Stimulated activated CD4-positive, alpha-beta T cell treated with anti-CD3 and anti-CD28 coated beads, Interleukin-4, amount 100 ng/mL, for 4 hours (primary cell): ENCODE measurements around the gene TPST2.
"Not testable (repeated sequence)": the region's sequence is repeated elsewhere in the genome, so short reads cannot be mapped to it uniquely, and the experiment has no call there.

Experiments used
- DNase-seq, 2 experiments: peaks; one replicate each; pipeline ENCODE4 v3.0.0-alpha.2; 2020

Gene TPST2

GRCh38 chr22:26528518-26528917 is 61.4 kb downstream of the TPST2 start:
- DNase-seq = not testable (repeated sequence)

DNA sequence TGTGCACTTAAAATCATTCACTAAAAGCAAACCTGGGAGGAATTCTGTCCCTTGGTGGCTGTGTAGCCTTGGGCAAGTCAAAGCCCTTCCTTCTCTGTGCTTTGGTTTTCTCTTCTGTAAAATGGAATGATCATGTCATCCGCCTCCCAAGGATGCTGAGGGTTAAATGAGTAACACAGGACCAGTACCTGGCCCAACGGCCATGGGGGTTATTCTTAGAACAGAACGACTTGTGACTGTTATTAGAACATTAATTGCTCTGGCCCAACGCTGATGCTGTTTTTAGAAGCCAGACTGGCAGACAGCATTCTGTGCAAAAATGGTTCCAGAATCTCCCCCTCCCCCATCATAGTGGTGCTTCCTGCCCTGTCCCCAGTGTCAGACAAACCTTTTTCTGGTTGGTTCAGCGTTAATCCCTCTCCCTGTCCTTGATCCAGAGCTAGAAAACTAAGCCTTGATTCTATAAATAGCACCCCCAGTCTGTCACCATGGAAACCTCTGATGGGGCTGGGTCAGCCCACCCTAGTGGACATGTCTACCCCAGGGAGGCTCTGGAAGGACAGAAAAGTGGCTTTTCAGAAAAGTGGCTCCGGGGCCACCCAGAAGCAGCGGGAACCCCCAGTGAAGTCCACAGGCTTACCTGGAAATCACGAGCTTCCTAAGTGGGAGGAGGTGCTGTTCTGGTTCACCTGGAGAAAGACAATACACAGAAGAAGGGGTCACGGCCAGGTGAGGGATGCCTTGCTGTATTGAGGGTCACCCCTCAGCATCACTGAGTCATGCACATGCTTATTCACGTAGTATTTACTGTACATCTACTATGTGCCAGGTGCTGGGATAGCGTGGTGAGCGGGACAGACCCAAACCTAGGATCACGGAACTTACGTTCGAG is 62.1 kb downstream of the TPST2 start:
- no peak for DNase-seq

DNA sequence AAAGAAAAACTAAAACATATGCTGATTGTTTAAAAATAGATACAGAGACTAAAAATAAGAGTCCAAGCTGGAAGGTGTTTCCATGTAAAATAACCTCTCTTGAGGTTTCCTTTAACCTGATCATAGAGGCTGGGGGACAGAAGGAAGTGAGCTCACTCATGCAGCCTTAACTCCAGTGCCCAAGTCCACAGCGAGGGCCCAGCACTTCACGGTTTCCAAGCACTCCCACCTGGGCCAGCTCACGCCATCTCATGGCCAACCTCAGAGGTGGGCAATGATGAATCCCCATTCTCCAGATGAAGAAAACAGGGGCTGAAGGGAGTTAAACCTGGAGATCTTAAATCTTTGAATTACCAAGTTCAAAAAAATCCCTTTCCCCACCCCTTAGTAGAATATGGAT is 62.8 kb downstream of the TPST2 start:
- DNase-seq = no peak

DNA sequence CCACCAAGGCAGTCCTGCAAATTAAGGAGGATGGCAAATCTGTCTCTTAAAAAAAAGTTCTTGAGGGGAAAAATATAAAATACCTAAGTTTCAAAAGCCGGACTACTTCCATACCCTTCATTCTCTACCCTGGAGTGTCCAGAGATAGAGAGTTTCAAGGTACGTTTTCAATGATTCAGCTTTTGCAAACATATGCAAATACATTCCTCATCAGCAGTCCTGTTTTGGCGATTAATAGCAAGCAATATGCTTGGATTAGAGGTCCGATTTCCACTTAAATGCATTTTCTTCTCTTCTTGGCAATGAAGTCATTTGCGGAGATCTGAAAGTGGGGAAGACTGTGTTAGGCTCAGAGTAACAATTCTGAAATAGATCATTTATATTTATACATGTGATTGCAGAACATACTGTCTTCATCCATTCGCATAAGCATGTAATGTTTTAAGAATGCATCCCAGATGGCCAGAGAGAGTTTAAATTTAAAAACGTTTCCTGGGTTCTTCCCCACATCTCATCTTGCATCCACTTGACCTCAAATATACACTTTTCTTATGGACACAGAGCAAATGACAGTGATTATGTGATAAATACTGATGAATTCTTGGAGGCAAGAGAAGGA is 63.9 kb downstream of the TPST2 start:
- DNase-seq = no peak

DNA sequence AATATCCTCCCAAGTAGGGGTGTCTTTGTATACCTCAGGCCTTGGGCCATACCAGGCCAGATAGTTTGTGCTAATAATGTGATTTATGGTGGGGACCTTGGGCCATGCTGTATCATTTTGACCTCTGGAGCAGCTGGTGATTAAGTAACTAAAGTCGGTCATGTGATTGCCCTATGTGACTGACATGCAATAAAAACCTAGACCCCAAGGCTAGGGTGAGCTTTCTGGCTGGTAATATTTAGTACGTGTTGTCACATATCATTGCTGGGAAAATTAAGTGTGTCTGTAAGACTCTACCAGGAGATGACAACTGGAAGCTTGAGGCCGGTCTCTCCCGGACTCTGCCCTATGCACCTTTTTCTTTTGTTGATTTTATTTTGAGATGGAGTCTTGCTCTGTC is 65.1 kb downstream of the TPST2 start:
- no peak for DNase-seq

DNA sequence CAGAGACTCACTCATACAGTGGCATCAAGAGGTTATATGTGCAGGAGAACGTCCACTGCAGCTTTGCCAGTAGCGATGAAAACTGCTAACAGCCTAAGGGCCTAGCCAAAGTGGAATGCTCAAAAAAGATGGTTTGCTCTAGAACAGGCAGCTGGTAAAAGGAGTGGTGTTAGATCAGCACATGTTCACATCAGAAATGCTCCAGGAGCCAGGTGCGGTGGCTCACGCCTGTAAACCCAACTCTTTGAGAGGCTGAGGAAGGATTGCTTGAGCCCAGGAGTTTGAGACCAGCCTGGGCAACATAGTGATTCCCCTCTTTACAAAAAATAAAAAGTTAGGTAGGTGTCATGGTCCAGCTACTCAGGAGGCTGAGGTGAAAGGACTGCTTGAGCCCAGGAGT is 67.3 kb downstream of the TPST2 start:
- no peak for DNase-seq

DNA sequence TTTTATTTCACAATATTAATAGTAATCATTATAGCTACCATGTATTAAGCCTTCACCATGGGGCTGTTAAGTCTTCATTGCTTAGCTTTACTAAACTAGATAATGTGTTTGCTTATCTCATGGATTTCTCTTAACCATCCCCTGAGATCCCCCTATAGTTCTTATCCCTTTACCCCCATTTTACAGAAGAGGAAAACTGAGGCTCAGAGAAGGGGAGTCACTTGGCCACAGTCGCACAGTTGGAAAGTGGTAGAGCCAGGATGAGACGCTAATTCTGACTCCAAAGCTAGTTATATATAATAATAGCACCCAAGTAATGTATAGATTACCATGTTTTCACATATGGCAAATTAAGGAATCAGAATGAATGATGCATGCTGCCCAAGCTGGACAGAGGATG is 67.9 kb downstream of the TPST2 start:
- DNase-seq = no peak

DNA sequence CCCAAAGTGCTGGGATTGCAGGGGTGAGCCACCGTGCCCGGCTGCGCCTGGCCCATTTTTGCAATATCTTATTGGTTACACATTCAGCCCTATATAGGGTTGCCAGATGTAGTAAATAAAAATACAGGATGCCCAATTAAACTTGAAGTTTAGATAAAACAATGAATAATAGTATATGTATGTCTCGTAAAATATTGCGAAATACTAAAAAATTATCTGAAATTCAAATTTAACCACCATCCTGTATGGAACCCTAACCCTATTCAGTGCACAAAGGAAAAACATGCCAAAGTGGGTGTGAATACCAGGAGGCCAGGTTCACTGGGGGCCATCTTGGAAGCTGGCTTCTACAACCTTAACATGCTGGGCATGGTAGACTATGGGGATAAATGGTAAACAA is 72.5 kb downstream of the TPST2 start:
- no peak for DNase-seq

DNA sequence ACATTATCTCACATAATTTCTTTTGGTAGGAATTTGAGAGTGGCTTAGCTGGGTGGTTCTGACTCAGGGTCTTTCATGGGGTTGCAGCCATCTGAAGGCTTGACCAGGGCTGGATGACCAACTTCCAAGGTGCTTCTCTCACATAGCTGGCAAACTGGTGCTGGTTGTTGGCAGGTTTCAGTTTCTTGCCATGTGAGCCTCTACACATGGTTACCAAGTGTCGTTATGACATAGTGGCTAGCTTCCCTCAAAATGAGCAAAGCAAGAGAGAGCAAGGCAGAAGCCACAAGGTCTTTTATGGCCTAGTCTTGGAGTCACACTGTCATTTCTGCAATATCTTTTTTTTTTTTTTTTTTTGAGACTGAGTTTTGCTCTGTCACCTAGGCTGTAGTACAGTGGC is 73.4 kb downstream of the TPST2 start:
- no peak for DNase-seq

DNA sequence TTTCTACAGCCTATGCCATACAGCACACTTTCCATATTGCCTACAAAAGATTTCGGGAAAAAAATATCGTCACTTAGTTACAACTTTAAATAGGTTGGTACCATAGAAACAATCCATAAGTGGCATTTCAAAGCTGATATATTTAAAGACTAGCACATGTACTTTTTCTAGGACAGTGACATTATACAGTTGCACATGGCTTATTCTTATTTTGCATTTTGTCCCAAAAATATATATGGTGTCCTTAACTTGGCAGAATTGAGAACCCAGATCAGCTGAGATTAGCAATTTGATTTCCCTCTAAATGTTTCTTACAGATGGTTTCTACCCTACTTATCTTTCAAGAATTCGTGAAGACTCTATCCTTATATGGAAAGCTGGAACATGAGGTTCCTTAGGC is 74.0 kb downstream of the TPST2 start:
- no peak for DNase-seq

DNA sequence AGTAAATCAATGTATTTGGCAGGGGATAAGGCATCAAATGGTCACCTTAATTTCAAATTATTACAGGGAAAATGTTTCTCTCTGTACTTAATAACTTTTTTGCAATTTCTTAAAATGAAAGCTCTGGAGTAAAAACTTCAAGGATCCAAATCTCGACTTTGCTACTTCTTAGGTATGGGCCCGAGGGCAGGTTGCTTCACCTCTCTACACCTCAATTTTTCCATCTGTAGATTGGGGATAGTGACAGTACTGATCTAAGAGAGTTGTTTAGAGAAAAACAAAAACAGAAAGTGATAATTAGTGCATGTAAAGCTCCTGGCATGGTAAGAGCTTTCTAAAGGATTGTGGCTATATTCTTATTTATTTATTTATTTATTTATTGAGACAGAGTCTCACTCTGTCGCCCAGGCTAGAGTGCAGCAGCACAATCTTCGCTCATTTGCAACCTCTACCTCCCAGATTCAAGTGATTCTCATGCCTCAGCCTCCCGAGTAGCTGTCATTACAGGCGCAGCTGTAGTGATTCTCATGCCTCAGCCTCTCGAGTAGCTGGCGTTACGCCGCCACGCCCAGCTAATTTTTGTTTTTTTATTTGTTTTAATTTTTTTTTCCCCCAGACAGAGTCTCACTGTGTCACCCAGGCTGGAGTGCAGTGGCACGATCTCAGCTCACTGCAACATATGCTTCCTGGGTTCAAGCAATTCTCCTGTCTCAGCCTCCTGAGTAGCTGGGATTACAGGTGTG is 75.3 kb downstream of the TPST2 start:
- no peak for DNase-seq

DNA sequence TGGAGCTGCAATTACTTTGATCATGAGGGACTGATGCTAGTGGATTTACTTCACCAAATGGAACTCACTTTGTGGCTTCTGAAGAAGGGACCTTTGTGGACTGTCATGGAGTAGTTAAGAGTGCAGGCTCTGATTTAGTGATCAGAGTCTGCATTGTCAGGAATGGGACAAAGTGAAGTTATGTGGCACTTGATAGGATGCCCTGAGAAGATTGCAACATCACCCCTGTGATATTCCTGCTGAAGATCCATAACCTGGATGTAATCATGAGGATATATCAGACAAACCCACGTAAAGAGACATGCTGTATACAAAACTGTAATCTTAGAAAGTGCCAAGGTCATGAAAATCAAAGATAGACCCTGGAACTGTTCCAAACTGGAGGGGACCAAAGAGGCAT is 76.1 kb downstream of the TPST2 start:
- DNase-seq = no peak

GRCh38 chr22:26512149-26512793 is 77.7 kb downstream of the TPST2 start, which contains the start of gene TFIP11:
TSS of gene TFIP11 (minus strand) at chr22:26512473. CDS start at chr22:26510272, 2,201 bp downstream.
- peak; percentile 85 to 92 for DNase-seq

- DNase-seq = no peak
Observed at GRCh38 chr22:26508148-26508547, 81.8 kb downstream of the TPST2 start.

GRCh38 chr22:26503758-26504157 is 86.2 kb downstream of the TPST2 start:
- no peak for DNase-seq

DNA sequence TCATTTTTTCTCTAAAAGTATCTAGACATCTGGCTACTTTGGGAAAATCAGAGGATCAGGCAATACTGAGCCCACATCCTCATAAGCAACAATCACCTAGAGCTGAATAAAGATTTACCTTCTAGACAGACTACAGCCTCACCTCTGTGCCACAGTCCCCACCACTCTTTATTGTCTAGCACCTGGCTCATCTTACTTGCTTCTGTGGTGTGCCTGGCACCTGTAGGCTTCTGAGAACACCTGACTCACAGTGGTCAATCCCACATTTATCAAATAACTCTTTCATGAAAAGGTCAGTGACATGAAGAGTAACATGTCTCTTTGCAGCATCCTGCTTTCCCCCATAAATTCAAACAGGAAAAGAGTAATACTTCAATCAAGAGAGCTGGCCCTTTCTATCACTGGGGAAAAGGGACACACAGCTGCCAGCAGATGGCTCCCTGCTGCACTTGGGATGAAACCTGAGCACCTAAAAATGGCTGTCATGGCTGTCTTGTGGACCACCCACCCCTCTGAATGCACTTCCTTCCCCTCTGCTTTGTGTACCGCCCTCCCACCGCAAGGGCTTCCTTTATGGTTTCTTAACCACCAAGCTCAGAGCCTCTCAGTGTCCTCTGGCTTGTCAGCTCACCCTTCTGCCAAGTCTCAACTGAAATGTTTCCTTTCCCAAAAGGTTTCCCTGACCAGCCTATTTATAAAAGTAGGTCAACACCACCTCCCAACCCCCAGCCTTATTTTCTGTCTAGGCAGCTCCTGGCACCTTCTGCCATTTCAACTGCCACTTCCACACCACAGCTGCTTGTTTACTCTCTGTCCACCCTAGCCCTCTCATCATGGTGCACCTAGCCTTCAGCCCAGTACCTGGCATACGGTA is 87.0 kb downstream of the TPST2 start:
- DNase-seq = peak; percentile 22 to 28

GRCh38 chr22:26501996-26502395 is 87.9 kb downstream of the TPST2 start:
- no peak for DNase-seq

GRCh38 chr22:26499188-26499703 is 90.7 kb downstream of the TPST2 start:
- no peak for DNase-seq

- DNase-seq = no peak
Observed at GRCh38 chr22:26496456-26496855, 93.5 kb downstream of the TPST2 start.

GRCh38 chr22:26494506-26494905 is 95.4 kb downstream of the TPST2 start:
- no peak for DNase-seq

DNA sequence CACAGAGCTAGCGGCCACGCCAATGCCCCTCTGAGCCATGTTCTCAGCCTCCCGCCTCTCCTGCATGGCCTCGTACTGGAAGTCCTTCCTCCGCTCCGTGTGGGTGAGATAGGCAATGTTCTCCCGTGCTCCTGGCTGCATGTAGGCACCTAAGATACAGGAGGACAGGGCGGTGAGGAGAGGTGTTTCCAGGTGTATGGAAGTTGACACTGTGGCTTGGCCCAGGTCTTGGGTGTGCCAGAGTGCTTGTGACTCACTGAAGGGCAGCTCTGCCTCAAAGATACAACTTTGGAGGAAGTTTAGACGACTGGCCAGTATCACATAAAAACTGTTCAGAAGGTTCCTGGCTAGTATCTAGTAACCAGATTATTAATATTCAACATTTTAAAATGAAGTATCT is 97.7 kb downstream of the TPST2 start:
- DNase-seq = no peak
